GM19351 (cell line): ENCODE measurements around the gene FOXO1.

ENCODE experiments used
- ATAC-seq: cut with Tn5 transposase; IDR thresholded peaks from one replicate; pipeline ENCODE4 v1.9.1; 2021; ENCODE audit warnings: mild to moderate bottlenecking, moderate library complexity; ENCODE audit not compliant: unreplicated experiment

The FOXO1 gene

DNA sequence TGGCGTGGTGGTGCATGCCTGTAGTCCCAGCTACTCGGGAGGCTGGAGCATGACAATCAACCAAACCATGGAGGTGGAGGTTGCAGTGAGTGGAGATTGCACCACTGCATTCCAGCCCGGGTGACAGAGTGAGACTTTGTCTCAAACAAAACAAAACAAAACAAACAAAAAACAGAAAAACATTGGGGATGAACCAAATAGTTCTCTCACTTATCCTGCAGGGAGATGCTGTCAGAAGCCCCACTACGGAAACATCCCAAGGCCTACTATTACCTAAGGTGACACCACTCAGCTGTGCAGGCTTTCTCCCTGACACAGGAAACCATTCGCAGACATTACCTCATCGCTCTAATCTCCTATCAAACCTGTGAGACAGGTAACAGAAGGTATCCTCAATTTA, 113.5 kb downstream of the FOXO1 start:
- ATAC-seq: no peak

DNA sequence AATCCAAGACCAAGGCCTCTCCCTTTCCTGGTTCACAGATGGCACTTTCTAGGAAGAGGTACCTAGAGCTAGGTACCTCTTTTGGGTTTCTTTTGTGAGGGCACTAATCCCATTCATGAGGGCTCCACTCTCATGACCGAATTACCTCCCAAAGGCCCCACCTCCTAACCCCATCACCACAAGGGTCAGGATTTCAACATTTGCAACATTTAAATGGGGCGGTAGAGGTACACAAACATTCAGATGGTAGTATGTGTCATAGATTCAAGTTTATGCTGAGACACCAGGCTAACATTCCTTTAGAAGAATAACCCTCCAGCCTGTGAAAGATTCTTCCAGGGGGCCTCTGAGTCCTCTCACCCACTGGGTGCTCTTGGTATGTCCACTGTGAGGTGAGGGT, 116.3 kb downstream of the FOXO1 start:
- ATAC-seq: no peak

DNA sequence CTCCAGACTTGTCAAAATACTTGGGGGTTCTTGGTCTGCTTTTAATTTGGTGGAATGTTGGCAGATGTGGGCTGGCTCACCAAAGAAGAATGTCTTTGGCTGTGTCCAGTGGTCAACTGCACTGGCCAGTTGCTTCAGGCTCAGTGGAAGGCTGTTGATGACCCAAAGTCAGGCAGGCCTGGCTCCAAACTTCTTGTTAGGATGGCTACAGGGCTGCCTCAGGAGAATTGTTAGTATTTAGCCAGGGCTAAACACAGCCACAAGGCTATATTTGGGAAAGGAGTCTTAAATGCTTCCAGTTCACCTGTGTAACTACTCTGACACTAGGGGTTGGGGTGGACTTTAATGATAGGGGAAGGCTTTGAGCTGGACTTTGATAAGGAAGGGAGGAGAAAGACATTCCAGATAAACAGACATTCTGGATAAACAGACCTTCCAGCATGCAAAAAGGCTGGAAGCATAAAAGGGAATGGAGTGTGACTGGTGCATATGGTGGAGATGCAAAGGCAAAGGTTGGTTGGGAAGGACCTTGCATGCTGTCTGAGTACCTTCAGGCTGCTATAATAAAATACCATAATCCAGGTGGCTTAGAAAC, 116.8 kb downstream of the FOXO1 start:
- no peak for ATAC-seq

DNA sequence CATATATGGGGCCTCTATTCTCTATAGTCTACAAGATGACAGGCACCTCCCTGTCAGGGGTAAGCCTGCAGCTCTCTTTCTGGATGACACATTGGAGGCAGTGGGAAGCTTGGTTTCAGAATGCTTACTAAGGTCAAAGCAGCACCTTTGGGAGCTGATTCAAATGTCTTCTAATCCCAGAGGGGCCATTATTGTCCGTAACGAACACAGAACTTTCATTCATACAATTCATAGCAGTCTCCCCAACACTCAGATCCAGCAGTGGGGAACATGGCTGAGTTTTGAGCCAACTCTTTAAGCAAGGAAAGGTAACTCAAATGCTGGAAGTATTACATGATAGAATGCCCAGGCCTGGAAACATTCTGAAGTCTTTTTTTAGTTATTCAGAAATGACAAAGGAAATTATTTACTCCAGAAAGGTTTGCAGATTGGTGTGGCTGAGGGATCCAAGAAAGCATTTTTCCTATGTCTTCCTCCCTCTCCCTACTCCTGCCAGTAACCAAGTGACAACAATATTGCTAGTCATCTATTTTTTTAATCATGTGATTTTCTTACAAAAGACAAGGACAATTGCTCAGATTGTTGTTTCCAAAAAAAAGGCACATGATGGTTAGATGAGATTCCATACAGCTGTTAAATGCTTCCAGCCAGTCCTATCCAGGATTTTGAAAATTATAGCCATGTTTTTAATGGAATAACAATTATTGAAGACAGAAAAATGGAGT, 118.7 kb downstream of the FOXO1 start:
- no peak for ATAC-seq

- no peak for ATAC-seq
These were observed 120.4 kb downstream of the FOXO1 start for GRCh38 chr13:40546047-40546446.

DNA sequence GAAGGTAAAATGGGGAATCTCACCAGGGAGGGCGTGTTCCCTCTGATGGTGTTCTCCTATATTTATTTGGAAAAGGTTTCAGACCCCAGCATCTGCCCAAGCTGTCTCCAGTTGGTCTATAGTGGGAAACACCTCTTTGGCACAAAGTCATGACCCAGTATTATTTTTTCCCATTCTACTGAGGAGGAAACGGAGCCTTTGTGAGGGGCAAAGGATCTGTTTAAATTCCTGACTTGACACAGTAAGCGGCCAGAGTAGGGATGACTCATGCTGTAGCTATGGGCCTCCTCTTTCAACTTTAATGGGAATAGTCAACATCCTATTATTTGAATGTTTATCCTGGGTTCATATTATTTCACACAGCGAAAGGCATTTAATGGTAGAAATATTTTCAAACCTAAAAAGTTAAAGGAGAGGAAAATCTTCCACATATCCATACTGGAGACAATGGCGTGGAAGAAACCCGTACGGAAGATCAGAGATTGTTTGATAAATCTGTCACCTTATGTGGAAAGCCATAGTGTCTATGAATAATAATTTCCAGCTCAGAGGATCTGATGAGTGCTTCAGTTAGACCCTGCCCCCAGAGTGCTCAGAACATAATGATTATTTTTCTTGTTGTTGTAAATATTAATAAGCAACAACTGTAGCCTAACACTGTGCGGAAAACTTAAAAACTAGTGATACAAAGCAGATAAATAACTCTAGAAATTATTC, 126.0 kb downstream of the FOXO1 start:
- ATAC-seq: no peak

GRCh38 chr13:40539576-40540327, 126.7 kb downstream of the FOXO1 start:
- ATAC-seq: no peak

DNA sequence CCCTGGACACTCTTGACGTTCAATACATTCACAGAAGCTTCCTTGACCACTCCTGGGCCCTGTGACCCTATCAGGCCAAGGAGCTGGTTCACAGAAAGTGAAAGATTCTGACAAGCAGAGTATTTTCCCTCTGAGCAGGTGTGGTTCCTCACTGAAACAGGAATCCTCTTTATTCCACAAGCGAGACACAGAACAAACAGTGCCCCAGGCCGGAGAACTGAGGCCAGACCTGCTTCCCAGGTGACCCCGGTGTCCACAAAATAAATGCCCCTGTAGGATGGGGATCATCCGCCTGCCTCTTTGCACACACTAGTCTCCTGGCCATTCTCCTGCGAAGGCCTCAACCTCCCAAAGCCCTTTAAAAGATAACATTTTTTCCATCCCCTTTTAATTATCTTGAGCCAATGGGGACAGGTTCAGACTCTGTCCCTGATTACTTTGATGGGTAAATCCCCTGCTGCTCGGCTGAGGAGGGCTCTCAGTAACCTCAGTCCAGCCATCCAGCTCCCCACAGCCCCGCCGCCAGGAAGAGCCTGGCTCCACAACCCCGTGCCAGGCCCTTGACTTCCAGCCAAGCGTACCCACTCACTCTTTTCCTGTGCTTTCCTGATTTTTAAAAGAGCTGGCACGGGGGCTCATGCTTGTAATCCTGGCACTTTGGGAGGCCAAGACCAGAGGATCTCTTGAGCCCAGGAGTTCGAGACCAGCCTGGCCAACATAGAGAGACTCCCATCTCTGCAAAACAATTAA, 129.1 kb downstream of the FOXO1 start:
- no peak for ATAC-seq

GRCh38 chr13:40536443-40537113, 129.9 kb downstream of the FOXO1 start:
- no peak for ATAC-seq

- no peak for ATAC-seq
These were observed 131.1 kb downstream of the FOXO1 start for GRCh38 chr13:40535345-40535836.

- ATAC-seq: no peak
These were observed 132.0 kb downstream of the FOXO1 start for GRCh38 chr13:40534456-40534855.

DNA sequence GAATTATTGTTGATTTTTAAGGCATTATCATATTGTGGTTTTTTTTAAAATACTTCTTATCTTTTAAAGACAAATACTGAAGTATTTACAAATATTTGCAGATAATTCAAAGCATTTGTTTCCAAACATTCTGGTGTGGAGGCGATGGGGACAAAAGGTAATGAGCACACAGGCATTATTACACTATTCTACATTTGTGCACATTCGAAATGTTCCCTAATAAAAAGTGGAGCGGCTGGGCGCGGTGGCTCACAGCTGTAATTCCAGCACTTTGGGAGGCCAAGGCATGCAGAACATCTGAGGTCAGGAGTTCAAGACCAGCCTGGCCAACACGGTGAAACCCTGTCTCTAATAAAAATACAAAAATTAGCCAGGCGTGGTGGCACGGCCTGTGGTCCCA, 133.4 kb downstream of the FOXO1 start:
- no peak for ATAC-seq

DNA sequence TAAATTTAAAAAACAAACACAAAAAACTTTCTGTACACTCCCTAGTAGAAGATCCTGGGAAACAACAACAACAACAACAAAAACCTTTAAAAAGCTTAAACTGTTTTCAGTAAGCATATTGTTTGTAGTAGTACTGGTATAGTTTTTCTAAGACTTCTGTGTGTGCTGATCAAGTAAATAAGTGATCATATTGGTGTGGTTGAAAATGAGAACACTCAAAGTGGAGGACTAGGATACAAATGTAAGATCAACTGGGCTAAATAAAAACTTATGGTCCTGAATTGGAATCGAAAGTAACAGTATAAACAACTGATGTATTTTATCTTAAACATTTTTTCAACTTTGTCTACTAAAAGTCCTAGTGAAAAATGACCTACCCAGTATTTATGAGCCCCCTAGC, 135.5 kb downstream of the FOXO1 start:
- no peak for ATAC-seq

DNA sequence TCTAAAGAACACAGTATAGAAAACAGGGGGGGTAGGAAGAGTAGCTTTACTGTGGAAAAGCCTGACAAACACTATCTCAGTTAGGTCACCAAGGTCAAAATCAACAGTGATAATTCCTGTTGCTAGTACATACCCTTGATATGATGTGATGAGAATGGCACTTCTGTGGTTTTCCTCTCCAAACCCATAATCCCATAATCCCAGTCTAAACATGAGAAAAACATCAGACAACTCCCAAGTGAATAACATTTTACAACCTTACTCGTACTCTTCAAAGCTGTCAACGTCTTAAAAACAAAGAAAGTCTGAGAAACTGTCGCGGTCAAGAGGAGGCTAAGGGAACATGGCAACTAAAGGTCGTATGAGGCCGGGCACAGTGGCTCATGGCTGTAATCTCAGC, 137.6 kb downstream of the FOXO1 start:
- ATAC-seq: no peak

GRCh38 chr13:40527914-40528313, 138.5 kb downstream of the FOXO1 start:
- no peak for ATAC-seq

GRCh38 chr13:40522282-40522681, 144.2 kb downstream of the FOXO1 start:
- ATAC-seq: no peak

- ATAC-seq: no peak
These were observed 145.5 kb downstream of the FOXO1 start for GRCh38 chr13:40520916-40521315.

DNA sequence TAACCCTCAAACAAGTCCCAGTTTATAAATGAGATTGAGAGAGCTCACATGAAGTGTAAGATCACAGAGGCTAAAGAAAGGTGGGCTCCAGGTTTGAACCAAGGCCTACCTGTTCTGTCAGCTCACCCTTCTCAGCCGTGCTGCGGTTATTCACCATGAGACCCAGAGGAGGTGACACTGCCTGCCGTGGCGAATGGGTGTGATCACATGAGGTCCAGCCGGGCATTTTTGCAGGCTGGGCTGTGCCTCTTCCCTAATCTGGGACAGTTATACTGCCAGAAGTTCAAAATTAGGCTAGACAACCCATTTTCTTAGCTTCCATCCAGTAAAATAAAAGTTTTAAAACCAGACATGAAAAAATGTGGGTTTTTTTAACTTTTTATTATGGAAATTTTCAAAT, 146.8 kb downstream of the FOXO1 start:
- no peak for ATAC-seq

GRCh38 chr13:40518481-40518882, 148.0 kb downstream of the FOXO1 start:
- ATAC-seq: no peak
